ENCODE measurements around the gene SLC35E2B. TPM values are rescaled to one million over a fixed set of nuclear protein-coding genes. Genes with fewer than 3 reads are reported as not detected.

SLC35E2B gene
- total and polyA plus RNA-seq, 11 donors, result 12.2 to 29.2 (median 20.1) TPM

DNA sequence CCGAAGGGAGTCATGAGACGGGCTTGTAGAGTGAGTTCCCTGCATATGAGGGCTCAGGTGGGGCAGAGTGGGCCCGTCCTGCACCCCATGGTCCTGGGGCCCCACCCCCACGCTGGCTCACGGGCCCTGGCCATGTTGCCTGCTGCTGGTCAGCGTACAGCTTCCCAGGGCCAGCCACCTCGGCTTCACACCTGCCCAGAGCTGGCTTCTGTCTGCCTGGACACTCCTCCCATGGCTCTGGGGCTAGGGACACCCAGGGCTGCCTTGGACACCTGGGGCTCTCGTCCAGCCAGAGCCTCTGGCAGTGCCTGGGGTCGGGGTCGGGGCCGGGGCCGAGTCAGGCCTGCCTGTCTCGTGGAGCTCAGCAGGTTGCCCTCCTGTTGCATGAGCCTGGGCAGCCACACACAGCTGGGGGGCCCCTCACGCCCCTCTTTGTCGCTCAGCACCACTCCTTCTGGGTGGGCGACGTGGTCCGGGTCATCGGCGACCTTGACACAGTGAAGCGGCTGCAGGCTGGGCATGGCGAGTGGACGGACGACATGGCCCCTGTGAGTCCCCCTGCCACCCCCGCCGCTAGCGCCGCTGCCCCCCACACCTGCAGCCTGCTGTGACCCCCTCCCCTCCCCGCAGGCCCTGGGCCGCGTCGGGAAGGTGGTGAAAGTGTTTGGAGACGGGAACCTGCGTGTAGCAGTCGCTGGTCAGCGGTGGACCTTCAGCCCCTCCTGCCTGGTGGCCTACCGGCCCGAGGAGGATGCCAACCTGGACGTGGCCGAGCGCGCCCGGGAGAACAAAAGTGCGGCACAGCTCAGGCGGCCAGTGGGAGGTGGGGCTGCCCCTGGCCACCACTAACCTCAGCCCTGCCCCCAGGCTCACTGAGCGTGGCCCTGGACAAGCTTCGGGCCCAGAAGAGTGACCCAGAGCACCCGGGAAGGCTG, 66.1 kb downstream of the SLC35E2B start:
- Histone ChIP-seq H3K4me1 (peaks cover 0 to 41% (median 9%) of the 10 kb centered on the region in 12 donors), H3K9me3 (no peaks in the 10 kb centered on the region), H3K36me3 (peaks cover 0 to 42% (median 12%) of the 10 kb centered on the region in 9 donors), H3K27me3 (peaks cover 0 to 21% (median 6%) of the 10 kb centered on the region in 9 donors), H3K27ac (peak overlapping the region in 5 of 12 donors; percentile 9 to 78 (median 76)), H3K4me3 (no peak overlapping the region)
- ATAC-seq (no peak), DNase-seq (peak in 2 of 5 donors; percentile 28 to 62)
- intact Hi-C loops (cut with DNase I), result no loop called here
- no peak for TF ChIP-seq POLR2A (IDR thresholded peaks at IDR 0.05)
- no peak for TF ChIP-seq CTCF (IDR thresholded peaks at IDR 0.05)
- 91 to 94% (median 92%) methylated on average over 21 to 48 of the region's 48 CpGs for WGBS, 4 donors

- peaks cover 0 to 42% (median 12%) of the 10 kb centered on the region in 9 donors for H3K36me3 ChIP-seq
- ATAC-seq (no peak), DNase-seq (peak in 2 of 5 donors; percentile 30 to 54)
- intact Hi-C loops (cut with DNase I), result no loop called here
- H3K4me1 ChIP-seq, result peaks cover 0 to 41% (median 12%) of the 10 kb centered on the region in 12 donors
- WGBS, 4 donors, result 70 to 84% (median 79%) methylated on average over 8 of the region's 8 CpGs
- H3K9me3 ChIP-seq, result no peaks in the 10 kb centered on the region
- peak overlapping the region in 7 of 12 donors; percentile 7 to 39 (median 28) for H3K4me3 ChIP-seq
- TF ChIP-seq POLR2A (IDR thresholded peaks at IDR 0.05), result no peak
- no peak for TF ChIP-seq CTCF (IDR thresholded peaks at IDR 0.05)
- peak overlapping the region in 8 of 12 donors; percentile 9 to 78 (median 66) for H3K27ac ChIP-seq
- H3K27me3 ChIP-seq, result peaks cover 0 to 16% (median 3%) of the 10 kb centered on the region in 9 donors
Observed at GRCh38 chr1:1625824-1626206, 66.8 kb downstream of the SLC35E2B start.

DNA sequence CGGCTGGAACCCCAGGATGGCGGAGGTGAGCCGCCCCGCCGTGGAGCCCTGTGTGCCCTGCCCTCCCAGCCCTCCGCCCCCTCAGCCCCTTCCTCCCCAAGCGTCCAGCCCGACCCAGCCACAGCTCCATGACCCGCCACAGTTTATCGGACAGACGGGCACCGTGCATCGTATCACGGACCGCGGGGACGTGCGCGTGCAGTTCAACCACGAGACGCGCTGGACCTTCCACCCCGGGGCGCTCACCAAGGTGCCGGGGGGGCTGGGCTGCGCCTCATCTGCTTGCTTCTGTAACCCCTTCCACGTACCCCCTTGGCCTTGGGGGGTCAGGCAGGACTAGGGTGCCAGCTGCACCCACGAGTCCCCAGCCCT, 67.2 kb downstream of the SLC35E2B start:
- peak overlapping the region in 7 of 12 donors; percentile 7 to 39 (median 28) for H3K4me3 ChIP-seq
- no peak for TF ChIP-seq CTCF (IDR thresholded peaks at IDR 0.05)
- no peak for TF ChIP-seq POLR2A (IDR thresholded peaks at IDR 0.05)
- 41 to 77% (median 54%) methylated on average over 8 to 28 of the region's 28 CpGs for WGBS, 4 donors
- H3K27me3 ChIP-seq, result peaks cover 0 to 11% (median 0%) of the 10 kb centered on the region in 9 donors
- DNase-seq (peak in 1 of 5 donors; percentile 54), ATAC-seq (peak in 1 of 4 donors; percentile 0)
- peak overlapping the region in 8 of 12 donors; percentile 9 to 78 (median 66) for H3K27ac ChIP-seq
- H3K36me3 ChIP-seq, result peaks cover 0 to 42% (median 12%) of the 10 kb centered on the region in 9 donors
- H3K9me3 ChIP-seq, result no peaks in the 10 kb centered on the region
- intact Hi-C loops (cut with DNase I), result no loop called here
- H3K4me1 ChIP-seq, result peaks cover 2 to 41% (median 16%) of the 10 kb centered on the region in 12 donors

All from heart left ventricle (tissue), 16 donors.